ENCODE results near the gene DOCK10.

The DOCK10 gene

GRCh38 chr2:225065882-225066281 lies 23.6 kb upstream of the DOCK10 start (continued):
- no peak for TF ChIP-seq ZNF639 (tag by site-specific recombination; IDR thresholded peaks at IDR 0.05)
- TF ChIP-seq MYNN (tag by site-specific recombination; IDR thresholded peaks at IDR 0.05; ENCODE audit: borderline replicate concordance): no peak

GRCh38 chr2:225064928-225065327 lies 22.7 kb upstream of the DOCK10 start:
- no peaks in the 10 kb centered on the region for H3K4me1 ChIP-seq (ENCODE audit: control insufficient read depth, insufficient read depth, low read length)
- H3K4me3 ChIP-seq (ENCODE audit: low read depth, low read length): no peak overlapping the region
- no peaks in the 10 kb centered on the region for H3K9me3 ChIP-seq (ENCODE audit: control insufficient read depth, insufficient read depth, low read depth, low read length)
- POLR2A ChIA-PET: no interaction called here
- no peaks in the 10 kb centered on the region for H3K36me3 ChIP-seq (ENCODE audit: control insufficient read depth in 2 of 2, insufficient read depth in 1 of 2, low read length in 2 of 2)
- no peak overlapping the region for H3K27ac ChIP-seq (ENCODE audit: extremely low read depth, low read depth, low read length)
- CTCF ChIA-PET: interaction anchor here (0.7 kb wide), 1 partner anchor 21 kb away, joined by 3 read pairs; no protein-coding TSS in a partner anchor
- TF ChIP-seq ZNF488 (tag by site-specific recombination; IDR thresholded peaks at IDR 0.05) (no peak), ZNF221 (tag by site-specific recombination; IDR thresholded peaks at IDR 0.05; ENCODE audit: borderline replicate concordance) (no peak), ZNF580 (tag by site-specific recombination; IDR thresholded peaks at IDR 0.05) (no peak), KLF8 (tag by site-specific recombination; IDR thresholded peaks at IDR 0.05) (no peak), ZBTB1 (tag by site-specific recombination; IDR thresholded peaks at IDR 0.05) (no peak), ZNF341 (tag by site-specific recombination; IDR thresholded peaks at IDR 0.05; ENCODE audit: low read depth) (no peak), ZNF560 (tag by site-specific recombination; IDR thresholded peaks at IDR 0.05; ENCODE audit: borderline replicate concordance) (no peak), ZNF747 (tag by site-specific recombination; IDR thresholded peaks at IDR 0.05) (no peak), MEIS1 (CRISPR knock-in tag; IDR thresholded peaks at IDR 0.05; ENCODE audit: borderline replicate concordance) (no peak), ZNF280D (tag by site-specific recombination; IDR thresholded peaks at IDR 0.05) (no peak), ZNF664 (tag by site-specific recombination; IDR thresholded peaks at IDR 0.05) (no peak), YY2 (tag by site-specific recombination; IDR thresholded peaks at IDR 0.05) (no peak), ZNF513 (tag by site-specific recombination; IDR thresholded peaks at IDR 0.05) (no peak), ZNF280C (tag by site-specific recombination; IDR thresholded peaks at IDR 0.05) (no peak), ZNF398 (tag by site-specific recombination; IDR thresholded peaks at IDR 0.05) (no peak), OSR2 (tag by site-specific recombination; IDR thresholded peaks at IDR 0.05) (no peak), ZNF473 (tag by site-specific recombination; IDR thresholded peaks at IDR 0.05) (no peak), INSM2 (tag by site-specific recombination; IDR thresholded peaks at IDR 0.05) (no peak), GLIS1 (tag by site-specific recombination; IDR thresholded peaks at IDR 0.05) (no peak)
